Measurements from ENCODE around the gene ATP6V1F. TPM values are rescaled to one million over a fixed set of nuclear protein-coding genes. Genes with fewer than 3 reads are reported as not detected.

Gene ATP6V1F
- total and polyA plus RNA-seq, 12 donors: 96.7 to 189 (median 125) TPM

DNA sequence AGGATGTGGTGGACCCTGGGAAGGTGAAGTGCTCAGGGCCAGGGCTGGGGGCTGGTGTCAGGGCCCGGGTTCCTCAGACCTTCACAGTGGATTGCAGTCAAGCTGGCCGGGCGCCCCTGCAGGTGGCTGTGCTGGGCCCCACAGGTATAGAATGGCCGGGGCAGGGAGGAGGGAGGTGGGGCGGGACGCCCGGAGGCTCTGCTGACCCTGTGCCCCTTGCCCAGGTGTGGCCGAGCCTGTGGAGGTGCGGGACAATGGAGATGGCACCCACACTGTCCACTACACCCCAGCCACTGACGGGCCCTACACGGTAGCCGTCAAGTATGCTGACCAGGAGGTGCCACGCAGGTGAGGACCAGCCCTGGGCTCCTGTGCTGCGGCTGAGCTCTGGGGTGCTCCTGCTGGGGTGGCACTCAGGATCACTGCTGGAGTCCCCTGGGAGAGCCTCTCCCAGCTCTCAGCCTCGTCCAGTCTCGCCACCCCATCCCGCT lies 14.9 kb upstream of the ATP6V1F start:
- WGBS, 2 donors: 90 to 92% methylated on average over 17 of the region's 17 CpGs
- no peaks in the 10 kb centered on the region for H3K9me3 ChIP-seq
- no peak overlapping the region for H3K27ac ChIP-seq
- peaks cover 0 to 4% (median 0%) of the 10 kb centered on the region in 9 donors for H3K4me1 ChIP-seq
- intact Hi-C loops (cut with DNase I): no loop called here
- ATAC-seq (peak in 1 of 8 donors; percentile 0), DNase-seq (peak in 1 of 2 donors; percentile 10)
- peaks cover 0 to 100% (median 82%) of the 10 kb centered on the region in 9 donors for H3K36me3 ChIP-seq
- H3K27me3 ChIP-seq: no peaks in the 10 kb centered on the region
- TF ChIP-seq, protein P1, sequence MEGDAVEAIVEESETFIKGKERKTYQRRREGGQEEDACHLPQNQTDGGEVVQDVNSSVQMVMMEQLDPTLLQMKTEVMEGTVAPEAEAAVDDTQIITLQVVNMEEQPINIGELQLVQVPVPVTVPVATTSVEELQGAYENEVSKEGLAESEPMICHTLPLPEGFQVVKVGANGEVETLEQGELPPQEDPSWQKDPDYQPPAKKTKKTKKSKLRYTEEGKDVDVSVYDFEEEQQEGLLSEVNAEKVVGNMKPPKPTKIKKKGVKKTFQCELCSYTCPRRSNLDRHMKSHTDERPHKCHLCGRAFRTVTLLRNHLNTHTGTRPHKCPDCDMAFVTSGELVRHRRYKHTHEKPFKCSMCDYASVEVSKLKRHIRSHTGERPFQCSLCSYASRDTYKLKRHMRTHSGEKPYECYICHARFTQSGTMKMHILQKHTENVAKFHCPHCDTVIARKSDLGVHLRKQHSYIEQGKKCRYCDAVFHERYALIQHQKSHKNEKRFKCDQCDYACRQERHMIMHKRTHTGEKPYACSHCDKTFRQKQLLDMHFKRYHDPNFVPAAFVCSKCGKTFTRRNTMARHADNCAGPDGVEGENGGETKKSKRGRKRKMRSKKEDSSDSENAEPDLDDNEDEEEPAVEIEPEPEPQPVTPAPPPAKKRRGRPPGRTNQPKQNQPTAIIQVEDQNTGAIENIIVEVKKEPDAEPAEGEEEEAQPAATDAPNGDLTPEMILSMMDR (IDR thresholded peaks at IDR 0.05): no peak
- no peak overlapping the region for H3K4me3 ChIP-seq

DNA sequence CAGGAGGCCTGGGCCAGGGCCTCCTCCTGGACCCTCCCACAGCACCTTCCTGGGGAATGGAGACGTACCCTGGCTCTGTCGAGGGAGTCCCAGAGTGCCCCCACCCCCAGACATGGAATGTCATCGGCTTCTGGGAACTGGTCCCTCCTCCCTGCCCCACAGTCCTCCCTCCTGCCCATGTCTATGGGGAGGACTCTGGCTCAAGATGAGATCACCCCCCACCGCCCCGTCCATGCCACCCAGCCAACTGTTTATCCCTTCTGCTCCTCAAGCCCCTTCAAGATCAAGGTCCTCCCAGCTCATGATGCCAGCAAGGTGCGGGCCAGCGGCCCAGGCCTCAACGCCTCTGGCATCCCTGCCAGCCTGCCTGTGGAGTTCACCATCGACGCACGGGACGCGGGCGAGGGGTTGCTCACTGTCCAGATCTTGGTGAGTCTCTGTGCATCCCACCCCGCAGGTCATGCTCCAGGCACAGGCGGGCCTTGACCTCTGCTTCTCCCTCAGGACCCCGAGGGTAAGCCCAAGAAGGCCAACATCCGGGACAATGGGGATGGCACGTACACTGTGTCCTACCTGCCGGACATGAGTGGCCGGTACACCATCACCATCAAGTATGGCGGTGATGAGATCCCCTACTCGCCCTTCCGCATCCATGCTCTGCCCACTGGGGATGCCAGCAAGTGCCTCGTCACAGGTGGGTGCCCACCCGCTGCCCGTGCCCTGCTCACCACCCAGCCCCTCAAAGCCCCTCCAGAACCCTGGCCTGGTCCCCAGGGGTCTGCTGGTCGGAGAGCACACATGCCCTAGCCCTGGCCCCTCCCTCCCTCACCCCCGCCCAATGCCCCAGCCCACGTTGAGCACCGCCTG lies 14.1 kb upstream of the ATP6V1F start:
- DNase-seq: peak in 1 of 2 donors; percentile 8

DNA sequence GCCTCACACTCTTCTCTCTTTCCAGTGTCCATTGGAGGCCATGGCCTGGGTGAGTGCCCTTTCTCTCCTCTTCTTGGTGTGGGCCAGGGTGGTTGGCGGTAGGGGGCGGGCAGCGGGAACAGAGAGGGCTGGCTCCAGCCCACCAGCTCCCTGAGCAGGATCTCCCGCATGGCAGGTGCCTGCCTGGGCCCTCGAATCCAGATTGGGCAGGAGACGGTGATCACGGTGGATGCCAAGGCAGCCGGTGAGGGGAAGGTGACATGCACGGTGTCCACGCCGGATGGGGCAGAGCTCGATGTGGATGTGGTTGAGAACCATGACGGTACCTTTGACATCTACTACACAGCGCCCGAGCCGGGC lies 13.5 kb upstream of the ATP6V1F start:
- Histone ChIP-seq H3K27ac (no peak overlapping the region), H3K36me3 (peaks cover 0 to 100% (median 82%) of the 10 kb centered on the region in 9 donors), H3K9me3 (no peaks in the 10 kb centered on the region), H3K27me3 (no peaks in the 10 kb centered on the region), H3K4me3 (no peak overlapping the region), H3K4me1 (peaks cover 0 to 14% (median 0%) of the 10 kb centered on the region in 9 donors)
- WGBS, 2 donors: 90 to 95% methylated on average over 16 of the region's 16 CpGs
- TF ChIP-seq, protein P1 (IDR thresholded peaks at IDR 0.05): no peak
- intact Hi-C loops (cut with DNase I): no loop called here
- DNase-seq (peak in 1 of 2 donors; percentile 5), ATAC-seq (no peak)

More for the DNA sequence above, 14.1 kb upstream of the ATP6V1F start:
- TF ChIP-seq, protein P1 (IDR thresholded peaks at IDR 0.05): no peak
- ATAC-seq: peak in 2 of 8 donors; percentile 1 to 3
- Histone ChIP-seq H3K36me3 (peaks cover 0 to 100% (median 82%) of the 10 kb centered on the region in 9 donors), H3K4me3 (no peak overlapping the region), H3K27ac (no peak overlapping the region), H3K4me1 (peaks cover 0 to 10% (median 0%) of the 10 kb centered on the region in 9 donors), H3K9me3 (no peaks in the 10 kb centered on the region), H3K27me3 (no peaks in the 10 kb centered on the region)
- intact Hi-C loops (cut with DNase I): no loop called here
- WGBS, 2 donors: 87 to 91% methylated on average over 31 of the region's 31 CpGs

DNA sequence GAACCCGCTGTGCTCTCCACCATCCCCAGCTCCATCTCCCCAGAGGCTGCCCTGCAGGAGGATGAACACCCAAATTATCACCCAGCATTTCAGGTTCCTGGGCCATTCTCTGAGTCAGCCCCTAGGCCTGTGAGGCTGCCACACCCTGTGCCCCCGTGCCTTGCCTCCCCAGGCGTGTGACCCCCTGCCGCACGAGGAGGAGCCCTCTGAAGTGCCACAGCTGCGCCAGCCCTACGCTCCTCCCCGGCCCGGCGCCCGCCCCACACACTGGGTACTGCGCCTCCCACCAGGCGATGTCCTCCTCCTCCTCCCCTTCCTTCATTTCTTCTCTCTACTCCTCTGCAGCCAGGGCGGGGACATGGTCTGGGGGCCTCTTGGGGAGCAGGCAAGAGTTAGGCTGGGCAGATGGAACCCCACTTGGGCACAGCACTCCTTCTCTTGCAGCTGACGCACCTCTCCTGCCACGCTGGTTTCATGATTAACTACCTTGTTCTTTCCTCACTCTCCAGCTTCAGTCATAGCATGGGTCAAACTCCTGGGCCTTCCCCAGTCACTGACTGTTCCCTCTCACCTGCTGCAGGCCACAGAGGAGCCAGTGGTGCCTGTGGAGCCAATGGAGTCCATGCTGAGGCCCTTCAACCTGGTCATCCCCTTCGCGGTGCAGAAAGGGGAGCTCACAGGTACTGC lies 12.7 kb upstream of the ATP6V1F start:
- Histone ChIP-seq H3K4me1 (peaks cover 0 to 16% (median 0%) of the 10 kb centered on the region in 9 donors), H3K4me3 (no peak overlapping the region), H3K27me3 (no peaks in the 10 kb centered on the region), H3K36me3 (peaks cover 6 to 100% (median 82%) of the 10 kb centered on the region in 9 donors), H3K27ac (no peak overlapping the region), H3K9me3 (no peaks in the 10 kb centered on the region)
- intact Hi-C loops (cut with DNase I): no loop called here
- TF ChIP-seq, protein P1 (IDR thresholded peaks at IDR 0.05): no peak
- DNase-seq (no peak), ATAC-seq (no peak)
- 91 to 92% methylated on average over 18 of the region's 18 CpGs for WGBS, 2 donors

Measured in heart right ventricle (tissue), 16 donors.